Omental fat pad (tissue), 4 donors: ENCODE results near the gene PHF13. TPM values are rescaled to one million over a fixed set of nuclear protein-coding genes. Genes with fewer than 3 reads are reported as not detected.

Experiments
- ATAC-seq: fragments of 150-250 bp; one replicate; pipeline ENCODE4 v1.9.1; 2016; ENCODE audit warnings: mild to moderate bottlenecking, moderate library complexity; ENCODE audit not compliant: low FRiP score
- DNase-seq: peaks from one replicate; pipeline ENCODE4 v3.0.0-alpha.2; 2019; ENCODE audit warnings: low spot score
- total RNA-seq, 4 donors: library from RNA; depleted of rRNA; stranded (reverse); fragments of >200 nt; gene quantifications; one replicate each; pipeline ENCODE4 v1.1.0, GENCODE V29; 2016
- TF ChIP-seq, protein P1 (sequence below), 3 donors: fragments of 450-650 bp; IDR thresholded peaks; one replicate each; pipeline ENCODE4 v1.5.1; 2016 to 2017; ENCODE audit warnings: antibody characterized with exemption in 3 of 3, mild to moderate bottlenecking in 3 of 3, moderate library complexity in 2 of 3

PHF13 gene
- total RNA-seq, 4 donors from 2014 or later = 8.6 to 15.1 (median 14.7) TPM

DNA sequence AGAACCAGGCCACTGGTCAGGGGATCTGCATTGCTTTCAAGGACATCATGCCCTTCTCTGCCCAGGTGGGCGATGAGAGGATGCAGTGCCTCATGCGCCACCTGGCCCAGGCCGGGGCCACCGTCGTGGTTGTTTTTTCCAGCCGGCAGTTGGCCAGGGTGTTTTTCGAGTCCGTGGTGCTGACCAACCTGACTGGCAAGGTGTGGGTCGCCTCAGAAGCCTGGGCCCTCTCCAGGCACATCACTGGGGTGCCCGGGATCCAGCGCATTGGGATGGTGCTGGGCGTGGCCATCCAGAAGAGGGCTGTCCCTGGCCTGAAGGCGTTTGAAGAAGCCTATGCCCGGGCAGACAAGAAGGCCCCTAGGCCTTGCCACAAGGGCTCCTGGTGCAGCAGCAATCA lies 38.7 kb upstream of the PHF13 start:
- TF ChIP-seq, protein P1, sequence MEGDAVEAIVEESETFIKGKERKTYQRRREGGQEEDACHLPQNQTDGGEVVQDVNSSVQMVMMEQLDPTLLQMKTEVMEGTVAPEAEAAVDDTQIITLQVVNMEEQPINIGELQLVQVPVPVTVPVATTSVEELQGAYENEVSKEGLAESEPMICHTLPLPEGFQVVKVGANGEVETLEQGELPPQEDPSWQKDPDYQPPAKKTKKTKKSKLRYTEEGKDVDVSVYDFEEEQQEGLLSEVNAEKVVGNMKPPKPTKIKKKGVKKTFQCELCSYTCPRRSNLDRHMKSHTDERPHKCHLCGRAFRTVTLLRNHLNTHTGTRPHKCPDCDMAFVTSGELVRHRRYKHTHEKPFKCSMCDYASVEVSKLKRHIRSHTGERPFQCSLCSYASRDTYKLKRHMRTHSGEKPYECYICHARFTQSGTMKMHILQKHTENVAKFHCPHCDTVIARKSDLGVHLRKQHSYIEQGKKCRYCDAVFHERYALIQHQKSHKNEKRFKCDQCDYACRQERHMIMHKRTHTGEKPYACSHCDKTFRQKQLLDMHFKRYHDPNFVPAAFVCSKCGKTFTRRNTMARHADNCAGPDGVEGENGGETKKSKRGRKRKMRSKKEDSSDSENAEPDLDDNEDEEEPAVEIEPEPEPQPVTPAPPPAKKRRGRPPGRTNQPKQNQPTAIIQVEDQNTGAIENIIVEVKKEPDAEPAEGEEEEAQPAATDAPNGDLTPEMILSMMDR (IDR thresholded peaks at IDR 0.05) = no peak
- ATAC-seq (no peak), DNase-seq (no peak)

DNA sequence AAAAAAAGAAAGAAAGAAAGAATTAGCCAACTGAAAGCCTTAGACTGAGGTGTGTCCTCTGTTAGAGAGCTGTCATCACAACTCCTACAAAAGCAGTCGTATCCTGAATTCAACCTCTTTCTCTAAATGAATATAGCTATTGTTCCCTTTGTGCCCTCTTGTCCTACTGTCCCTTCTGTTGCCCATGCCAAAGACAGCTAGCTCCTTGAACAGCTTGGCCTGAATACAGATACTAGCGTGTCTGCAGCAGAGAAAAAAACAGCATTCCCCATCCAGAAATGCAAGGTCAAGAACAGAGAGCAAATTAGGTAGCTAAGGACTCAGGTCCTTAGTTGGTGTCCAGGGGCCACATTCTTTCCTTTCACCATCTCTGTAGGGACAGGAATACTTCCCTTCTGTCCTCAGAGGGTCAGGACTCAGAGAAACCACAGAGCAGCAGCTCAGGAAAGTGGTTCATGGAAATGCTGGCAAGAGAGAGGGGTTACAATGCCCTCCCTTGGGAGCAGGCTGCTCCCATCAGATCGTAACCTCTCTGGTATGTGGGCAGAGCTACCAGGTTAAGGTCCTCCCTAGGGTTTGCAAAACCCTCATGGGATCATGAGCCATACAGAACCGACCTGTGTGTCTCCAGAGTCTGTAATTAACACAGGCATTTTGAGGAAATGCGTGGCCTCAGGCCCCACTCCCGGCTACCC lies 35.6 kb upstream of the PHF13 start:
- peak; percentile 33 for ATAC-seq
- TF ChIP-seq, protein P1 (IDR thresholded peaks at IDR 0.05) = no peak
- no peak for DNase-seq

DNA sequence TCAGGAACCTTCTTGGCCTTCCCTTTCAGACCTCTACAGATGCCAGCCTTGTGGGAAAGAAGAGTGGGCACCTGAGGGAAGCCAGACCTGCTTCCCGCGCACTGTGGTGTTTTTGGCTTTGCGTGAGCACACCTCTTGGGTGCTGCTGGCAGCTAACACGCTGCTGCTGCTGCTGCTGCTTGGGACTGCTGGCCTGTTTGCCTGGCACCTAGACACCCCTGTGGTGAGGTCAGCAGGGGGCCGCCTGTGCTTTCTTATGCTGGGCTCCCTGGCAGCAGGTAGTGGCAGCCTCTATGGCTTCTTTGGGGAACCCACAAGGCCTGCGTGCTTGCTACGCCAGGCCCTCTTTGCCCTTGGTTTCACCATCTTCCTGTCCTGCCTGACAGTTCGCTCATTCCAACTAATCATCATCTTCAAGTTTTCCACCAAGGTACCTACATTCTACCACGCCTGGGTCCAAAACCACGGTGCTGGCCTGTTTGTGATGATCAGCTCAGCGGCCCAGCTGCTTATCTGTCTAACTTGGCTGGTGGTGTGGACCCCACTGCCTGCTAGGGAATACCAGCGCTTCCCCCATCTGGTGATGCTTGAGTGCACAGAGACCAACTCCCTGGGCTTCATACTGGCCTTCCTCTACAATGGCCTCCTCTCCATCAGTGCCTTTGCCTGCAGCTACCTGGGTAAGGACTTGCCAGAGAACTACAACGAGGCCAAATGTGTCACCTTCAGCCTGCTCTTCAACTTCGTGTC lies 34.7 kb upstream of the PHF13 start:
- DNase-seq (no peak), ATAC-seq (no peak)
- TF ChIP-seq, protein P1 (IDR thresholded peaks at IDR 0.05) = no peak

DNA sequence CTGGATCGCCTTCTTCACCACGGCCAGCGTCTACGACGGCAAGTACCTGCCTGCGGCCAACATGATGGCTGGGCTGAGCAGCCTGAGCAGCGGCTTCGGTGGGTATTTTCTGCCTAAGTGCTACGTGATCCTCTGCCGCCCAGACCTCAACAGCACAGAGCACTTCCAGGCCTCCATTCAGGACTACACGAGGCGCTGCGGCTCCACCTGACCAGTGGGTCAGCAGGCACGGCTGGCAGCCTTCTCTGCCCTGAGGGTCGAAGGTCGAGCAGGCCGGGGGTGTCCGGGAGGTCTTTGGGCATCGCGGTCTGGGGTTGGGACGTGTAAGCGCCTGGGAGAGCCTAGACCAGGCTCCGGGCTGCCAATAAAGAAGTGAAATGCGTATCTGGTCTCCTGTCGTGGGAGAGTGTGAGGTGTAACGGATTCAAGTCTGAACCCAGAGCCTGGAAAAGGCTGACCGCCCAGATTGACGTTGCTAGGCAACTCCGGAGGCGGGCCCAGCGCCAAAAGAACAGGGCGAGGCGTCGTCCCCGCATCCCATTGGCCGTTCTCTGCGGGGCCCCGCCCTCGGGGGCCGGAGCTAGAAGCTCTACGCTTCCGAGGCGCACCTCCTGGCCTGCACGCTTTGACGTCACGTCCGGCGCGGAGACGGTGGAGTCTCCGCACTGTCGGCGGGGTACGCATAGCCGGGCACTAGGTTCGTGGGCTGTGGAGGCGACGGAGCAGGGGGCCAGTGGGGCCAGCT lies 34.0 kb upstream of the PHF13 start, which contains the start of gene ZBTB48:
Gene ZBTB48 (plus strand): TSS at position 621 of the 745 bp plus-strand sequence. CDS start 616 bp downstream, outside the sequence.
- DNase-seq (peak; percentile 98), ATAC-seq (peak; percentile 94)
- TF ChIP-seq, protein P1 (IDR thresholded peaks at IDR 0.05) = no peak

DNA sequence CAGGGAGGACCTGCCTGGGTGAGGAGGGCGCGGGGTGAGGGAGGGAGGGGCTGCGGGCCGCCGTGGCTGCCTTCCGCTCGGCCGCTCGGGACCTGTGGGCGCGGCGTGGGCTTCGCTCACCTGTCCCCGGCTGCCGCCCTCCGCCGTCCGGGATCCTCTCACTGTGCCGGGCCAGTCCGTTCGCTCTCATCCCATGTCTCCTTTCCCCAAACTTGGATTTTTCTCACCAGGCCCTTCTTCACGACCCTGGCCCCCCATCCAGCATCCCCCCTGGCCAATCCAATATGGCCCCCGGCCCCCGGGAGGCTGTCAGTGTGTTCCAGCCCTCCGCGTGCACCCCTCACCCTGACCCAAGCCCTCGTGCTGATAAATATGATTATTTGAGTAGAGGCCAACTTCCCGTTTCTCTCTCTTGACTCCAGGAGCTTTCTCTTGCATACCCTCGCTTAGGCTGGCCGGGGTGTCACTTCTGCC lies 33.4 kb upstream of the PHF13 start:
- TF ChIP-seq, protein P1 (IDR thresholded peaks at IDR 0.05) = no peak
- peak; percentile 30 for ATAC-seq
- DNase-seq = no peak

DNA sequence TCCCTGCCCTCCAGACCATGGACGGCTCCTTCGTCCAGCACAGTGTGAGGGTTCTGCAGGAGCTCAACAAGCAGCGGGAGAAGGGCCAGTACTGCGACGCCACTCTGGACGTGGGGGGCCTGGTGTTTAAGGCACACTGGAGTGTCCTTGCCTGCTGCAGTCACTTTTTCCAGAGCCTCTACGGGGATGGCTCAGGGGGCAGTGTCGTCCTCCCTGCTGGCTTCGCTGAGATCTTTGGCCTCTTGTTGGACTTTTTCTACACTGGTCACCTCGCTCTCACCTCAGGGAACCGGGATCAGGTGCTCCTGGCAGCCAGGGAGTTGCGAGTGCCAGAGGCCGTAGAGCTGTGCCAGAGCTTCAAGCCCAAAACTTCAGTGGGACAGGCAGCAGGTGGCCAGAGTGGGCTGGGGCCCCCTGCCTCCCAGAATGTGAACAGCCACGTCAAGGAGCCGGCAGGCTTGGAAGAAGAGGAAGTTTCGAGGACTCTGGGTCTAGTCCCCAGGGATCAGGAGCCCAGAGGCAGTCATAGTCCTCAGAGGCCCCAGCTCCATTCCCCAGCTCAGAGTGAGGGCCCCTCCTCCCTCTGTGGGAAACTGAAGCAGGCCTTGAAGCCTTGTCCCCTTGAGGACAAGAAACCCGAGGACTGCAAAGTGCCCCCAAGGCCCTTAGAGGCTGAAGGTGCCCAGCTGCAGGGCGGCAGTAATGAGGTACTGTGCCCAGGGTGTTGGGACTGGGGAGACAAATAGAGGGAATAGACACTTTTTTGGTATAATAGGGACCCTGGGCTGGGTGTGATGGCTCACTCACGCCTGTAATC lies 32.7 kb upstream of the PHF13 start:
- DNase-seq (no peak), ATAC-seq (no peak)
- TF ChIP-seq, protein P1 (IDR thresholded peaks at IDR 0.05) = no peak
